Measurements from ENCODE around the gene RNF10. TPM values are rescaled to one million over a fixed set of nuclear protein-coding genes. Genes with fewer than 3 reads are reported as not detected.

The RNF10 gene
- total and polyA plus RNA-seq, 9 of the 15 experiments (the other 6 are each of a cell fraction or from before 2014, with no cell fraction given) = 43.0 to 139 (median 80.1) TPM

- no peak for DNase-seq (ENCODE audit: extremely low read depth in 1 of 4, low spot score in 3 of 4)
- in situ Hi-C loops (cut with MboI) = no loop called here
- H3K9me3 ChIP-seq (replicated peaks; ENCODE audit: control insufficient read depth, insufficient read depth, low read depth, low read length) = 0 out of 2 replicates have a peak, but pooled peaks cover 1% of the 10 kb centered on the region
Observed at GRCh38 chr12:120614848-120615247, 80.7 kb downstream of the RNF10 start.

More at GRCh38 chr12:120614848-120615247, 80.7 kb downstream of the RNF10 start:
- H3K4me1 ChIP-seq (replicated peaks in 1 of 2; ENCODE audit: control insufficient read depth in 2 of 2, insufficient read depth in 2 of 2, low read length in 2 of 2) = peaks cover 0 to 2% of the 10 kb centered on the region in 2 experiments; a peak in 2 of 5 replicates
- FAIRE-seq (no peak), ATAC-seq (no peak)
- no peak overlapping the region for H3K4me2 ChIP-seq (ENCODE audit: insufficient read depth, low read length)
- ChIA-PET POLR2A (no interaction called here), CTCF (ENCODE audit: low intra/inter-chr PET ratio) (no interaction called here)
- BruUV-seq (replicated peaks) = no TSS peak
- no peaks in the 10 kb centered on the region for H4K20me1 ChIP-seq (replicated peaks; ENCODE audit: control insufficient read depth, insufficient read depth, low read length)
- no peak overlapping the region for H2AFZ ChIP-seq (ENCODE audit: low read depth, low read length)
- H3K4me3 ChIP-seq = no peak overlapping the region
- H3K36me3 ChIP-seq (ENCODE audit: control insufficient read depth, insufficient read depth, low read length) = no peaks in the 10 kb centered on the region
- TF ChIP-seq FOXO4 (CRISPR knock-in tag; IDR thresholded peaks at IDR 0.05) (no peak), TARDBP (IDR thresholded peaks at IDR 0.05) (no peak), POU5F1 (IDR thresholded peaks at IDR 0.05; ENCODE audit: borderline replicate concordance, low read depth, low read length, partially characterized antibody) (no peak), SRSF9 (IDR thresholded peaks at IDR 0.05; ENCODE audit: borderline replicate concordance, low read depth, low read length) (no peak), TFE3 (CRISPR knock-in tag; IDR thresholded peaks at IDR 0.05) (no peak), SNAPC5 (CRISPR knock-in tag; IDR thresholded peaks at IDR 0.05) (no peak), NCOR1 (IDR thresholded peaks at IDR 0.05) (no peak), STAG1 (CRISPR knock-in tag; IDR thresholded peaks at IDR 0.05; ENCODE audit: borderline replicate concordance) (no peak), RBM14 (IDR thresholded peaks at IDR 0.05; ENCODE audit: borderline replicate concordance, insufficient read depth, low read depth, low read length) (no peak), CTCFL (IDR thresholded peaks at IDR 0.05; ENCODE audit: borderline replicate concordance, insufficient read depth, low read depth, low read length, poor library complexity, severe bottlenecking) (no peak), USF2 (CRISPR knock-in tag; IDR thresholded peaks at IDR 0.05) (no peak), TFAM (CRISPR knock-in tag; conservative IDR thresholded peaks at IDR 0.05) (no peak), ETV6 (IDR thresholded peaks at IDR 0.05; ENCODE audit: borderline replicate concordance in 1 of 2, low read depth in 2 of 2, low read length in 1 of 2) (no peak), ETV6 (CRISPR knock-in tag; IDR thresholded peaks at IDR 0.05; ENCODE audit: borderline replicate concordance) (no peak), PHF8 (IDR thresholded peaks at IDR 0.05; ENCODE audit: borderline replicate concordance, low read length) (no peak), ZNF274 (IDR thresholded peaks at IDR 0.05; ENCODE audit: borderline replicate concordance, low read depth, low read length) (no peak), GABPA (tag; conservative IDR thresholded peaks at IDR 0.05; ENCODE audit: low read depth) (no peak)
- H3K9ac ChIP-seq (ENCODE audit: insufficient read depth in 1 of 2, low read depth in 2 of 2, low read length in 2 of 2) = no peak overlapping the region
- intact Hi-C loops (cut with micrococcal nuclease) = no loop called here
- no peaks in the 10 kb centered on the region for H3K79me2 ChIP-seq (ENCODE audit: control insufficient read depth, insufficient read depth, low read length)
- no peaks in the 10 kb centered on the region for H3K9me1 ChIP-seq (ENCODE audit: control insufficient read depth, insufficient read depth, low read length)
- H3K27me3 ChIP-seq (ENCODE audit: control insufficient read depth in 2 of 2, insufficient read depth in 2 of 2, low read length in 2 of 2) = peaks cover 10 to 42% of the 10 kb centered on the region in 2 experiments; a peak in 4 of 5 replicates
- H3K27ac ChIP-seq (ENCODE audit: extremely low read depth, low read depth, low read length) = no peak overlapping the region

All from K562 (cell line).